Stimulated activated CD4-positive, alpha-beta T cell treated with anti-CD3 and anti-CD28 coated beads, Interleukin-12 subunit alpha, Interleukin-12 subunit beta, amount 100 ng/mL, for 48 hours (primary cell): ENCODE results near the gene PLPP7.

Experiments
- DNase-seq, 3 donors: peaks; one replicate each; pipeline ENCODE4 v3.0.0-alpha.2; 2020; ENCODE audit warnings: low read depth in 2 of 3, low spot score in 1 of 3

Gene PLPP7

GRCh38 chr9:131303381-131304321 lies 14.1 kb downstream of the PLPP7 start:
- no peak for DNase-seq

- no peak for DNase-seq
Measured at GRCh38 chr9:131304676-131305355, 15.3 kb downstream of the PLPP7 start.

GRCh38 chr9:131306397-131307004 lies 17.0 kb downstream of the PLPP7 start:
- DNase-seq: no peak

GRCh38 chr9:131307974-131308373 lies 18.5 kb downstream of the PLPP7 start:
- no peak for DNase-seq

GRCh38 chr9:131308452-131308851 lies 18.9 kb downstream of the PLPP7 start:
- no peak for DNase-seq

- no peak for DNase-seq
Measured at GRCh38 chr9:131308906-131309529, 19.5 kb downstream of the PLPP7 start.

- DNase-seq: no peak
Measured at GRCh38 chr9:131309530-131310276, 20.2 kb downstream of the PLPP7 start.

- DNase-seq: peak; percentile 30 to 54 (median 45)
Measured at GRCh38 chr9:131310833-131311554, 21.5 kb downstream of the PLPP7 start.

- no peak for DNase-seq
Measured at GRCh38 chr9:131312246-131312645, 22.7 kb downstream of the PLPP7 start.

- DNase-seq: no peak
Measured at GRCh38 chr9:131312822-131313770, 23.6 kb downstream of the PLPP7 start.

GRCh38 chr9:131318231-131319085 lies 28.9 kb downstream of the PLPP7 start:
- no peak for DNase-seq

- DNase-seq: no peak
Measured at GRCh38 chr9:131319486-131319885, 30.0 kb downstream of the PLPP7 start.

GRCh38 chr9:131320031-131320685 lies 30.6 kb downstream of the PLPP7 start:
- no peak for DNase-seq

- no peak for DNase-seq
Measured at GRCh38 chr9:131323629-131324028, 34.1 kb downstream of the PLPP7 start.

GRCh38 chr9:131324736-131325679 lies 35.5 kb downstream of the PLPP7 start:
- DNase-seq: no peak

GRCh38 chr9:131329241-131329641 lies 39.7 kb downstream of the PLPP7 start:
- no peak for DNase-seq
